Fibroblast of peridontal ligament (primary cell): Measurements from ENCODE around the gene AP4M1.
"Not testable (repeated sequence)": the region's sequence is repeated elsewhere in the genome, so short reads cannot be mapped to it uniquely, and the experiment has no call there.

Experiments used
- DNase-seq: peaks from one replicate; pipeline ENCODE4 v3.0.0-alpha.2; 2010; ENCODE audit errors: extremely low read depth

The AP4M1 gene

DNA sequence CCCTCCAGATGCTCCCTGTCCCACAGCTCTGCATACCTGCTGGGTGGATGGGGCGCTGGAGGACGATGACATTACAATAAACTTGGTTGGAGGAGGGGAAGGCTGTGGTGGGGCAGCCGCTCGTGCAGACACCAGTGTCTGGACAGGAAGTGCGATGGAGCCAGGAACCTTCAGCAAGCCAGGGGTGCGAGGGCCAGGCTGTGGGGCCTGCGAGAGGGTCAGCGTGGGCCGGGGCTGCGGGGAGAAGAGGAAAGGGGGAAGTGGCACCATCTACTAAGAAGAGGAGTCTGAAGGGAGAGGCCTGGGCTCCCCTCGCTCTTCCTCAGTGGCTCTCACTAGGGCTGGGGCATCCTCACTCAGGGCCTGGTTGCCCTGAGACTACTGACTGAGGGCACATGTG, 6.4 kb downstream of the AP4M1 start:
- DNase-seq = no peak

DNA sequence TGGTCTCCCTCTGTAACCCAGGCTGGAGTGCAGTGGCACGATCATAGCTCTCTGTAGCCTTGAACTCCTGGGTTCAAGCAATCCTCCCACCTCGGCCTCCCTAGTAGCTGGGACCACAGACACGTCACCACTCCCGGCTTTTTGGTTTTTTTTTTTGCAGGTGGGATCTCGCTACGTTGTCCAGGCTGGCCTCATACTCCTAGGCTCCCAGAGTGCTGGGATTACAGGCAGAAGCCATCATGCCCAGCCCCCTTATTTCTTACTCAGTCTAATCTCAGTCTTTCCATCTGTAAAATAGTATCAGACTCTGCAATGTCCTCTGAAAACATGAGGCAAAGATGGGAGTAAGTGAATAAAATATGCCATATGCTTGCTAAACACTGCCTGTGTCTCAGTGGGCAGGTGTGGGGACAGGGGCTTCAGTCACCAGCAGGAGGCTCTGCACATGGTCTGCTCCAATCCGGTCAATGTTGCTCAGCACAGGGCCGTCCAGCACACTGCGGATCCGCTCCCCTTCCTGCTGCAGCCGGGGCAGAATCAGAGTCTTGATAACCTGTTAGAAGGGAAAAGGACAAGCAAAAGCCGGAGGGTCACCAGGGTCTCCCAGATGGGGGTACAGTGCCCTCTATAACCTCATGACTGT, 8.2 kb downstream of the AP4M1 start:
- no peak for DNase-seq

DNA sequence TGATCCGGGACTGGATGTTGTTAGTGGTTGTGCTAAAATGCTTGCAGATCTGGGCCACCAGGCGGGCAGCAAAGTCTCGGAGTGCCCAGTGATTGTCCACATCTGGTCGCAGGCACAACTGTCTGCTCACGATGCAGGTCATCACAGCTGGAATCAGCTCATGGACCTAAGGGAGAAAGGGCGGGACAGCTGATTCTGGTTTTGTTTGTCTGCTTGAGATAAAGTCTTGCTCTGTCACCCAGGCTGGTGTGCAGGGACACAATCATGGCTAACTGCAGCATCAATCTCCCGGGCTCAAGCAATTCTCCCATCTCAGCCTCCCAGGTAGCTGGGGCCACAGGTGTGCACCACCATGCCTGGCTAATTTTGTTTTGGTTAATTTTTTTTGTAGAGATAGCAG, 9.7 kb downstream of the AP4M1 start:
- no peak for DNase-seq

- no peak for DNase-seq
These were observed 10.5 kb downstream of the AP4M1 start for GRCh38 chr7:100111914-100112313.

GRCh38 chr7:100115026-100115425, 13.6 kb downstream of the AP4M1 start:
- DNase-seq = no peak

GRCh38 chr7:100118388-100119071, 17.1 kb downstream of the AP4M1 start:
- no peak for DNase-seq

DNA sequence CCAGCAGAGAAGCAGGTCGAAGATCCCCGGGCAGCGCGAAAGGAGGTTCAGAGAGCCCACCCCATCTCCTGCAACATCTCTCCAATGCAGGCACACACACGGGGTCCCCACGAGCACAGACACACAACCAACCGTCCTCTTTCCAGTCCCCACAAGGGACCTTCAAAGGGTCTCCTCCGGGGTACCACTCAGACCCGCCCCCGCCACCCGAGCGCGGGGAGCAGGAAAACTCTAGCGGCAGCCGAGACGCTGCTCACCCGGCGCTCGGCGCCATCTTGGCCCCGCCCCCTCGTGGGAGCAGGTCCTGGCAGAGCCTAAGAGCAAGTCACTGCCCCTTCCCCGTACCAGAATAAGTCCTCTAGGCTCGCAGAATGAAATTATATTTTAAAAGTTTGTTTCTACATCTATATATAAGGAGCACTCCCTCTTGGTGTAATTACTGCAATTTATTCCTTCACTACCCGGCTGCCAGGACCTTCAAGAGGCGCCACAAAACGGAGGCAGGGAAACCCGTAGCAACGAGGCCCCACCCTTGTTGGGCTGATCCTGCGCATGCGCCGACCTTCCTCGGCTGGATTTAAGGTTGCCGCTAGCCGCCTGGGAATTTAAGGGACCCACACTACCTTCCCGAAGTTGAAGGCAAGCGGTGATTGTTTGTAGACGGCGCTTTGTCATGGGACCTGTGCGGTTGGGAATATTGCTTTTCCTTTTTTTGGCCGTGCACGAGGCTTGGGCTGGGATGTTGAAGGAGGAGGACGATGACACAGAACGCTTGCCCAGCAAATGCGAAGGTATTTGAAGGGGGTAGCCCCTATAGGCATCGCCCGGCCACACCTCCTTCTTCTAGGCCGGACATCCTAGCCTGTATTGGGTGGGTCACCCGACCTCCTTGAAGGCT, 17.9 kb downstream of the AP4M1 start, which contains the start of the genes CNPY4 and TAF6:
TSS of gene CNPY4 (plus strand) at position 563 of the 898 bp plus-strand sequence. CDS start at position 674, 111 bp downstream.
TSS of gene TAF6 (minus strand) at position 287 of the 898 bp plus-strand sequence. CDS start 5,149 bp downstream, outside the sequence.
- DNase-seq = peak; percentile 97

DNA sequence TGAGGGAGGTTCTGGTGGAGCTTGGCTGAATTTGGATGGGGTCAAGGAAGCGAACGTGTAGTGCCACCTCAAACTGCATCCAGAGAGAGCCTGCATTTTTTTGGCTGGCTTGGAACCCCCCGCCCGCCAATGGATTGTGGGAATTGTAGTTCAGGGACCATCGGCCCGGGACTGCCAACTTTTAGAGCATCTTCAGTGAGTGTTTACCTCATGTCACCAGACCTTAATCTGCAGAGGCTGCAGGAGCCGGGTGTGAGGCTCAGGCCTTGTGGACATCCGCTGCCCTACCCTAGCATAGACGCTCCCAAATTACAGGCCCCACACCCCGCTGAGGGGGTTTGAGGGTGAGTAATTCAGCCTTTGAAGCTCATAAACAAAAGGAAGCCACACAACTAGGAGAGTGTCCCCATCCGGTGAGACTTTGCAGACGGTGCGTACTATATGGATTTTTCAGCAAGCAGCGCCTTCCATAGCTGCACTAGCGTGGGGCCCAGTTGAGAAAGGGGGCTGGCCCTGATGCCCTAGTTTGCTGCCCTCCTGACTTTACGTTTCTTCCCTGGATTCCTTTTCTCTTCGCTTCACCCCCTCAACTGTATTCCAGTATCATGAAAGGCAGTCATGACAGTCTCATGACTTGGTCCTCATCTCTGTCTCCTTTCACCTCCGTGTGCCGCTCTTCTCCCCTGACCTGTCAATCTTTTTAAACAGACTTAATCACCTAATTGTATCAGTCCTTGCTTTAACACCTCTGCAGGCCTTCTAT, 18.7 kb downstream of the AP4M1 start:
- DNase-seq = peak; percentile 60

- DNase-seq = no peak
These were observed 19.2 kb downstream of the AP4M1 start for GRCh38 chr7:100120733-100121036.

DNA sequence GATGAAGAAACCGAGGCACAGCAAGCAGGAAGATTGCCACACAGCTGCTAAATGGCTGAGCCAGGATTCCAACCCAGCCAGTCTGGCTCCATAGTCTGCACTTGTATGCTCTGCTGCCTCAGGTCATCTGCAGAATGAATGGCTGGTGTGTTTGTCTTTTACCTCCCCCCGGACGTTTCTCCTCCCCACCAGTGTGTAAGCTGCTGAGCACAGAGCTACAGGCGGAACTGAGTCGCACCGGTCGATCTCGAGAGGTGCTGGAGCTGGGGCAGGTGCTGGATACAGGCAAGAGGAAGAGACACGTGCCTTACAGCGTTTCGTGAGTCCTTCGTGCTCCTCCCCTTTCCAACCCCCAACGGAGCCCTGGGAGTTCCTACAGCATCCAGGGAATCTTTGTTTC, 20.6 kb downstream of the AP4M1 start:
- no peak for DNase-seq

DNA sequence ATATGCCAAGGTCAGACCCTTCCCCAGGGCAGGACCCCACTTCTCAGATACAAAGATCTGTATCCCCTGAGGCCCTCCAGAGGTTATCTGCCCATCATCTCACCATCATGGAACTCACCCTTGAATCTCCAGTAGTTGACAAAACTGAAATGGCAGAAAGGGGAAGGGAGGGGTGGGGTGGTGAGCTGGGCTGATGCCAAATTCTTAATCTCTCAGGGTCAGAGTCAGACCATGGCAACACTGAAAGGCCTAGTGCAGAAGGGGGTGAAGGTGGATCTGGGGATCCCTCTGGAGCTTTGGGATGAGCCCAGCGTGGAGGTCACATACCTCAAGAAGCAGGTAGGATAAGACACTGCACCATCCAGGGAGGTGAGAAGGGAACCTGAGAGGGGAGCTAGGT, 21.1 kb downstream of the AP4M1 start:
- DNase-seq = no peak

GRCh38 chr7:100124301-100125230, 23.1 kb downstream of the AP4M1 start:
- no peak for DNase-seq

DNA sequence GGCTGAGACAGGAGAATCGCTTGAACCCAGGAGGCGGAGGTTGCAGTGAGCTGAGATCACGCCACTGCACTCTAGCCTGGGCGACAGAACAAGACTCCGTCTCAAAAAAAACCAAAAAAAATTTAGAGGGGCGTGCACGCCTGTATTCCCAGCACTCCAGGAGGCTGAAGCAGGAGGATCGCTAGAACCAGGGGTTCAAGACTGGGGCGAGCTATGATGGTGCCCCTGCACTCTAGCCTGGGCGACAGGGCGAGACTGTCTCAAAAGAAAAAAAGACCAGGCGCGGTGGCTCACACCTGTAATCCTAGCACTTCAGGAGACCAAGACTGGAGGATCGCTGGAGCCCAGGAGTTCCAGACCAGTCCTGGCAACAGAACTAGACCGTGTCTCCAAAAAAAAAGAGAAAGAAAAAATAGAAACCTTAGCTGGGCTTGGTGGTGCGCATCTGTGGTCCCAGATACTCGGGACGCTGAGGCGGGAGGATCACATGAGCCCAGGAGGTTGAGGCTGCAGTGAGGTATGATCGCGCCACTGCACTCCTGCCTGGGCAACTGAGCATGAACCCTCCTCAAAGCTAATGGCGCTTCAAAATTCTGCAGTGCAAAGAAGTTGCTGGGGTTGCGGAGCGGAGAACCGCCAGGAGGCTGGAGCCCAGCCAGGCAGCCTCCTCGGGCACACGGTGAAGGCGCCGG, 24.9 kb downstream of the AP4M1 start:
- DNase-seq = no peak

GRCh38 chr7:100126931-100127865, 25.8 kb downstream of the AP4M1 start, which contains the start of gene MBLAC1:
Gene MBLAC1 (plus strand): TSS chr7:100126967. CDS start chr7:100127396, 429 bp downstream.
- peak; percentile 93 for DNase-seq

- no peak for DNase-seq
These were observed 26.6 kb downstream of the AP4M1 start for GRCh38 chr7:100127866-100128636.

- no peak for DNase-seq
These were observed 27.2 kb downstream of the AP4M1 start for GRCh38 chr7:100128637-100128963.

DNA sequence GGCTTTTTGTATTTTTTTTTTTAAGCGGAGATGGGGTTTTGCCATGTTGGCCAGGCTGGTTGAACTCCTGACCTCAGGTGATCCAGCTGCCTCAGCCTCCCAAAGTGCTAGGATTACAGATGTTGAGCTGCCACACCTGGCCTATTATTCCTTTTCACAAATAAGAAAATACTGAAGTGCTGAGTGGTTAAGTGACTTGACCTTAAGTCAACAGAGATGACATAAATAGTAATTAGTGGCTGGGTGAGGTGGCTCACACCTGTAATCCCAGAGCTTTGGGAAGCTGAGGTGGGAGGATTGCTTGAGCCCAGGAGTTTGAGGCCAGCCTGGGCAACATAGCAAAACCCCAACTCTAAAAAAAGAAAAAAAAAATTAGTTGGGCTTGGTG, 28.8 kb downstream of the AP4M1 start:
- not testable (repeated sequence) for DNase-seq
